Measurements from ENCODE around the gene CENPC.

CENPC gene

GRCh38 chr4:67436742-67437141, 108.6 kb downstream of the CENPC start:
- Histone ChIP-seq H3K4me3 (ENCODE audit: low read length in 2 of 2) (no peak overlapping the region), H3K36me3 (ENCODE audit: control insufficient read depth in 2 of 2, insufficient read depth in 2 of 2, low read length in 2 of 2) (peaks cover 0 to 3% of the 10 kb centered on the region in 2 donors), H3K9ac (ENCODE audit: low read depth in 1 of 2, low read length in 2 of 2) (no peak overlapping the region), H3K27me3 (ENCODE audit: control insufficient read depth in 2 of 2, insufficient read depth in 2 of 2, low read length in 2 of 2) (no peaks in the 10 kb centered on the region), H3K27ac (ENCODE audit: low read depth in 2 of 2, low read length in 2 of 2) (no peak overlapping the region), H3K4me1 (ENCODE audit: control insufficient read depth in 2 of 2, insufficient read depth in 2 of 2, low read length in 2 of 2) (peaks cover 0 to 2% of the 10 kb centered on the region in 2 donors), H3K9me3 (ENCODE audit: control insufficient read depth in 2 of 2, low read length in 2 of 2) (no peaks in the 10 kb centered on the region)

DNA sequence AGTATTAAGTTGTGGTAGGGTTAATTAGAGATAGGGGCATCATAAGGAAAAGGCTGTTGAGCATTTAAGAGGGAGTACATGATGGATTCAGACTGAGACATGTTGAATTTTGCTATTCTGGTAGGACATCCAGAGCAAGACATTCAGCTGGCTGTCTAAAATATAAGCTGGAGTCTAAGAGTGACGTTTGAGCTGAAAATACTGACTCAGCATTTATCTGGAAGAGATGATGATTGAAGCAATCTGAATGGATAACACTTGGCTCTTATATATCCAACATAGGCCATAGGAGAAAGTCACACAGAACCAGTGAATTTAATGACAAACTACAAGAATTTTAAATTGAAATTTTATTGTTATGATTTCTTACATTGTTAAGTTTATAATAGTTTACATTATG, 114.3 kb downstream of the CENPC start:
- no peak overlapping the region for H3K9ac ChIP-seq (ENCODE audit: low read depth in 1 of 2, low read length in 2 of 2)
- H3K27me3 ChIP-seq (ENCODE audit: control insufficient read depth in 2 of 2, insufficient read depth in 2 of 2, low read length in 2 of 2) = no peaks in the 10 kb centered on the region
- no peaks in the 10 kb centered on the region for H3K4me1 ChIP-seq (ENCODE audit: control insufficient read depth in 2 of 2, insufficient read depth in 2 of 2, low read length in 2 of 2)
- H3K4me3 ChIP-seq (ENCODE audit: low read length in 2 of 2) = no peak overlapping the region
- H3K9me3 ChIP-seq (ENCODE audit: control insufficient read depth in 2 of 2, low read length in 2 of 2) = no peaks in the 10 kb centered on the region
- peaks cover 0 to 3% of the 10 kb centered on the region in 2 donors for H3K36me3 ChIP-seq (ENCODE audit: control insufficient read depth in 2 of 2, insufficient read depth in 2 of 2, low read length in 2 of 2)
- no peak overlapping the region for H3K27ac ChIP-seq (ENCODE audit: low read depth in 2 of 2, low read length in 2 of 2)

GRCh38 chr4:67428819-67429218, 116.5 kb downstream of the CENPC start:
- Histone ChIP-seq H3K27me3 (ENCODE audit: control insufficient read depth in 2 of 2, insufficient read depth in 2 of 2, low read length in 2 of 2) (no peaks in the 10 kb centered on the region), H3K4me3 (ENCODE audit: low read length in 2 of 2) (no peak overlapping the region), H3K9me3 (ENCODE audit: control insufficient read depth in 2 of 2, low read length in 2 of 2) (no peaks in the 10 kb centered on the region), H3K36me3 (ENCODE audit: control insufficient read depth in 2 of 2, insufficient read depth in 2 of 2, low read length in 2 of 2) (no peaks in the 10 kb centered on the region), H3K9ac (ENCODE audit: low read depth in 1 of 2, low read length in 2 of 2) (no peak overlapping the region), H3K4me1 (ENCODE audit: control insufficient read depth in 2 of 2, insufficient read depth in 2 of 2, low read length in 2 of 2) (no peaks in the 10 kb centered on the region), H3K27ac (ENCODE audit: low read depth in 2 of 2, low read length in 2 of 2) (no peak overlapping the region)

Data from mucosa of rectum (tissue), 2 donors.